HG03025 (cell line): Measurements from ENCODE around the gene P2RY8.
"Not testable (repeated sequence)": the region's sequence is repeated elsewhere in the genome, so short reads cannot be mapped to it uniquely, and the experiment has no call there.

Experiments used
- ATAC-seq: cut with Tn5 transposase; IDR thresholded peaks from one replicate; pipeline ENCODE4 v1.9.1; 2021; ENCODE audit warnings: mild to moderate bottlenecking, moderate library complexity; ENCODE audit not compliant: unreplicated experiment, low FRiP score

Gene P2RY8

DNA sequence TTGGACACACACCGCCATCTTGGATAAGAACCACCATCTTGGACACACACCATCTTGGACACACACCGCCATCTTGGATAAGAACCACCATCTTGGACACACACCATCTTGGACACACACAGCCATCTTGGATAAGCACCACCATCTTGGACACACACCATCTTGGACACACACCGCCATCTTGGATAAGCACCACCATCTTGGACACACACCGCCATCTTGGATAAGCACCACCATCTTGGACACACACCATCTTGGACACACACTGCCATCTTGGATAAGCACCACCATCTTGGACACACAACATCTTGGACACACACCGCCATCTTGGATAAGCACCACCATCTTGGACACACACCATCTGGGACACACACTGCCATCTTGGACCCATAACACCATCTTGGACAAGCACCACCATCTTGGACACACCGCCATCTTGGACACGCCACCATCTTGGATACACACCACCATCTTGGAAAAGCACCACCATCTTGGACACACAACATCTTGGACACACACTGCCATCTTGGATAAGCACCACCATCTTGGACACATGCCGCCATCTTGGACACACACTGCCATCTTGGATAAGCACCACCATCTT is 88.9 kb downstream of the P2RY8 start:
- not testable (repeated sequence) for ATAC-seq

DNA sequence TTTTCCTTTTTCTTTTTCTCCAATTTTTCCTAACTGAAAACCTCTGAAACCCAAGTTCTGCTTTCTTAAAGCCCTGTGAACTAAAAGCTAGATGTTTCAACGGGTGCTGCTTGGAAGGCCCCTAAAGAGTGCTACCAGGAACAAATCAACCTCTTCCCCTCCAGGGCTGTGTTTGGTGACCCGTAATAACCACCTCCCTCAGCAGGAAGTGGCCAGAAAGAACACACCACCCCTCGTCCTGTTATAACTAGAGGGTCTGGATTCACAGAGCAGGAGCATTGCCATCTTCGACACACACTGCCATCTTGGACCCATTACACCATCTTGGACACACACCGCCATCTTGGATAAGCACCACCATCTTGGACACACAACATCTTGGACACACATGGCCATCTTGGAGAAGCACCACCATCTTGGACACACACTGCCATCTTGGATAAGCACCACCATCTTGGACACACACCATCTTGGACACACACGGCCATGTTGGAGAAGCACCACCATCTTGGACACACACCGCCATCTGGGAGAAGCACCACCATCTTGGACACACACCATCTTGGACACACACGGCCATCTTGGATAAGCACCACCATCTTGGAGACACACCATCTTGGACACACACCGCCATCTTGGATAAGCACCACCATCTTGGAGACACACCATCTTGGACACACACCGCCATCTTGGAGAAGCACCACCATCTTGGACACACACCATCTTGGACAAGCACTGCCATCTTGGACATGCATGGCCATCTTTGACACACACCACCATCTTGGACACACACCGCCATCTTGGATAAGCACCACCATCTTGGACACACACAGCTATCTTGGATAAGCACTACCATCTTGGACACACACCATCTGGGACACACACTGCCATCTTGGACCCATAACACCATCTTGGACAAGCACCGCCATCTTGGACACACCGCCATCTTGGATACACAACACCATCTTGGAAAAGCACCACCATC is 89.7 kb downstream of the P2RY8 start:
- ATAC-seq: not testable (repeated sequence)

DNA sequence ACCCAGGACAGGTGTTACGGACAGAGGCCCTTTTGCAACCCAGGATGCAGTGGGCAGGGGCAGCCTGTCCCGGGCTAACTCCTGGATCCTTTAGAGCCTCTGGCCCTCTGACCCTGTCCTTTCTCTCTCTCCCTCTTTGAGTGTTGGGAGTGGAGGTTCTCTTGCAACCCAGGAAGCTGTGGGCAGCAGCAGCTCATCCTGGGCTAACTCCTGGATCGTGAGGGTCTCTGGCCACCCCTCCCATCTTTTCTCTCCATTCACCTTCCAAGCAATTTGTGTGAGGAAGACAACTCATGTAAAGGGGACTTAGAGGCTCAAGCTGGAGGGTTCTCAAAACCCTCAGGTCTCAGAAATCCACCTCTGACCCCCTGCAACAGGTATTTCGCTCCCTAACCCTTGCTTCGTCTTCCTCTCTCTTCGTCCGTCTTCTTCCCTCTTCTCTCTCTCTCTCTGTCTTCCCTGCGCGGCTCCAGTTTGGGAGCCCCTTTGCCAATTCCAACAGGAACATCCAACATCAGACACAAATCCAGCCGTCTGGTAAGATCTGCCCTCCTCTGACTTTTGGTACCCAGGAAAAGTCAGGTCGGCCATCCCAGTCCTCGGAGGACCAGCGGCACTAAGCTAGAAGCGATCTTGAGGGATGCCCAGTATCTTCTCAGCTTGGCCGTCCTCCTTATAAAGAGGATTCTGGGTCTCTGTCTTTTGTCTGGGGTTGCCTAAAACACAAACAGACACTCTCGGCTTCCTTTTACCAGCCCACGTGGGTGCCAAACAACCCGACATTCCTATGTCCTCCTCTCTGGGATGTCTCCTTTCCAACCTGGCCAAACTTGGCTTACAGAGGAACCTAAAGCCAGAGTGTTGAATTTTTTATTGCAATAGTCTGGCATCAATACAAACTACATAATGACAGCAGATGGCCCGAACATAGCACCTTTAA is 92.2 kb downstream of the P2RY8 start:
- ATAC-seq: no peak

GRCh38 chrX:1443496-1444075 is 93.4 kb downstream of the P2RY8 start:
- ATAC-seq: no peak

DNA sequence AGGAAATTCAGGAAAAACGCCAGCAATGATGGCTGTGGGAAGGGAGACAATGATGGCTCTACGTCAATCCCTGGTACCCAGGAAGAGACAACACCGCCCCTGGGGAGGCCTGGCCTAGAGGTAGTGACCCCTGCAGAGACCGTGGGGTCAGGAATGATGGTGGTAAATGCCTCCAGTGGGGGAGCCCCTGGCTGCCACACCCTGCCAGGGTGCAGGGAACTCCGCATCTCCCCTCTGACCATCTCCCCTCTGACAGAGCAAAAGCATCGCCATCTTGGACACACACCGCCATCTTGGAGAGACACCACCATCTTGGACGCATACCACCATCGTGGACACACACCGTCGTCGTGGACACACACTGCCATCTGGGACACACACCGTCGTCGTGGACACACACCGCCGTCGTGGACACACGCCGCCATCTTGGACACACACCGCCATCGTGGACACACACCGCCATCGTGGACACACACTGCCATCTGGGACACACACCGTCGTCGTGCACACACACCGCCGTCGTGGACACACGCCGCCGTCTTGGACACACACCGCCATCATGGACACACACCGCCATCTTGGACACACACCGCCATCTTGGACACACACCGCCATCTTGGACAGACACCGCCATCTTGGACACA is 94.1 kb downstream of the P2RY8 start:
- no peak for ATAC-seq

DNA sequence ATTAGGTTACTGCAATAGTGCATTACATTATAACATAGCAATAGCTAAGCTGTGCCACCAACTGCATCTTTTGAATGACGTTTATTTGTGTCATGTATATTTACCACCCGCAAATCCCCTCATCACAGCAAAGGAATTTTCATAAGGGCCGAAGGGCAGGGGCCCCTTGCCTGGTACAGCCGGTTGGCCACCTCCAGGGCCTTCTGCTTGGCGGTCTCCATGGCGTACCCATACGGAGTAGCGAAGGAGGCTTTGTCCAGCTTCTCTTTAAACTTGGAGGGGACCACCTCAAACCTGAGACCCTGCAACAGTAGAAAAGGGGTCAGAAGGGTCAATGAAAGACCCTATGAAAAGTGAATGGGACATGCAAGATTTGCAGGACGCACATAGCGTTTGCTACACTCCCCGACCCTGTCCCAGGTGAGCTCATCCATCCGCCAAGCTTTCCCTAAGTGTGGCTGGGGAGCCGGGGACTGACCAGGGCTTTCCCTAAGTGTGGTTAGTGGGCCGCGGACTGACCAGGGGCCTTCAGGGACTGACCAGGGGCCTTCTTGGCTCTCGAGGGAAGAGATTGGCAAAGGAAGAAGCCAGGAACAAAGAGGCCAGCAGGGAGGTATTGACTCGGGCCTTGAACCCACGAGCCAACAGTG is 94.8 kb downstream of the P2RY8 start:
- ATAC-seq: no peak

- no peak for ATAC-seq
Measured at GRCh38 chrX:1440506-1440905, 96.5 kb downstream of the P2RY8 start.

- ATAC-seq: no peak
Measured at GRCh38 chrX:1435241-1435895, 101.6 kb downstream of the P2RY8 start.

GRCh38 chrX:1434871-1435240 is 102.1 kb downstream of the P2RY8 start:
- no peak for ATAC-seq

DNA sequence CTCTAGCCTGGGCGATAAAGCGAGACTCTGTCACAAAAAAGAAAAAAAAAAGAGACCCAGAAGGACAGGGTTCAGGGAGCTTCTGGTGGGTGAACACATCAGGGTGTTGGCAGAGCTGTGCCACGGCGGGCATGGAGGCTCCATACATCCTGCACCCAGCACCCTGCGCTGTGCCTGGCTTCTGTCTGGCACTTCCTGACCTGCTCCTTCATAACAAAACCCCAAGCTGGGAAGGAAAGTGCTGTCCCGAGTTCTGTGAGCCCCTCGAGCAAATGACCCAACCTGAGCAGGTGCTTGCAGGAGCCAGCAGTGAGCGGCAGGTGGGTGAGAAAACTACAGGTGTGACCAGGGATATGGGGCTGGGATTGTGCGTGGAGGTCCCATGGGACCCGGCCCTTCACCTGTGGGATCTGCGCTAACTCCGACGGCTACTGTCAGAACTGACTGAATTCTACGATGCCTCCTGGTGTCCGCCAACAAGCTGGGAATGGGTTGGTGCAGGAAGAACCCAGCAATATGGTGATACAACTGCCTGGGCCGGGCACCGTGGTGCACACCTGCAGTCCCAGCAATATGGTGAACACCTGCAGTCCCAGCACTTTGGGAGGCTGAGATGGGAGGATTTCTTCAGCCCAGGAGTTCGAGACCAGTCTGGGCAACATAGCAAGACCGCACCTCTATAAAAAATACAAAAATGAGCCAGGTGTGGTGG is 103.2 kb downstream of the P2RY8 start:
- ATAC-seq: no peak

- ATAC-seq: no peak
Measured at GRCh38 chrX:1430451-1430850, 106.5 kb downstream of the P2RY8 start.

- ATAC-seq: no peak
Measured at GRCh38 chrX:1427756-1428155, 109.2 kb downstream of the P2RY8 start.

GRCh38 chrX:1426321-1426720 is 110.7 kb downstream of the P2RY8 start:
- ATAC-seq: not testable (repeated sequence)

- ATAC-seq: no peak
Measured at GRCh38 chrX:1425381-1425780, 111.6 kb downstream of the P2RY8 start.

DNA sequence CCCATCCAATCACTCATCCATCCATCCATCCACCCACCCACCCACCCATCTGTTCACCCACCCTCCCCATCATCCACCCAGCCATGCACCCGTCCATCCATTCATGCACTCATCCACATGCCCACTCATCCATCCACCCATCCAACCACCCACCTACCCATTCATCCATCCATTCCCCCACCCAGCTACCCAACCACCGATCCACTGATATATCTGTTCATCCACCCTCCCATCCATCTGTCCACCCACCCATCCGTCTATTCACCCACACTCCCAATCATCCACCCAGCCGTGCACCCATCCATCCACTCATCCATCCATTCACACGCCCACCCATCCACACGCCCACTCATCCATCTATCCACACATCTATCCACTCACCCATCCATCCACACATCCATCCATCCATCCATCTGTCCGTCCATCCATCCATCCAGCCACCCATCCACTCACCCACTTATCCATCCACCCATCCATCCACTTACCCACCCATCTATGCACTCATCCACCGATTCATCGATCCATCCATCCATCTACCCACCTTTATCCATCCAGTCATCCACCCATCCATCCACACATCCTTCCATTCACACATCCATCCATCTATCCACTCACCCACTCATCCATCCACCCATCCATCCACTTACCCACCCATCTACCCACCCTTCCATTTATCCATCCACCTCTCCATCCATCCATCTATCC is 112.7 kb downstream of the P2RY8 start:
- no peak for ATAC-seq

DNA sequence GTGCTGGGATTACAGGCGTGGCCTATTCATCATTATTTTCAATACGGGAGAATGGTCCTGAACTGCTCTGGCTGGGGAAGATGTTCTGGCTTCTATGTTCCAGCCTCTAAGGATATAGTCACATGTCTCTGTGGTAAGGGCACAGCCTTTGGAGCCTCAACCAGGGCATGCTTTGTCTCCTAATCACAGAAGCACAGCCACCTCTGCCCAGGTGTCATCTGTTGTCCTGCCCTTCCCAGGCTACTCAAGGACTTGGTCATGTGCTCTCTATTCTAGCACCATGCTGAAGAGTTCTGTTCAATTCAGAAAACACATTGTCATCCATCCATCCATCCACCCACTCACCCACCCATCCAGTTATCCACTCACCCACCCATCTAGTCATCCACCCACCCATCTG is 113.8 kb downstream of the P2RY8 start:
- no peak for ATAC-seq

- no peak for ATAC-seq
Measured at GRCh38 chrX:1422135-1422465, 114.9 kb downstream of the P2RY8 start.
